Measurements from ENCODE around the gene CLEC7A. TPM values are rescaled to one million over a fixed set of nuclear protein-coding genes. Genes with fewer than 3 reads are reported as not detected.
A peak's percentile ranks its signal among the peaks of the same experiment; 100 is the strongest.

The CLEC7A gene
- total RNA-seq, 1 donor from 2014 or later, result 79.5 TPM

DNA sequence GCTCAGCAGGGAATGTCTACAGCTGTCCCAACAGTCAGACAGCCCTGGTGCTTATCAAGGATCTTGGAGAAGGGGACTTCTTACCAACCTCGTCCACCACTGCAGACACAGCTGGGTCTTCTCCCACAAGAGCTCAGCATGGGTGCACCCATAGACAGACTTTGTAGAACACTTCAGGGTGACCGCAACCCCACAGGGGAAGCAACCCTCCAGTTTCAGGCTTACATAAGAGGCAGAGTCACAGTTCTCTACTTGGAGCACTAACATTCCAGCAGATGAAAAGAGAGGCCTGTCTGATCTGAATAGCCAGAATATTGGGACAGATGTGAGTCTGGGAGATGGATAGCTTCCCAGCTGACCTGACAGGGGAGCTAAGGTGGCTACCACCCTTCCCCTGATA, 27.7 kb downstream of the CLEC7A start:
- H3K27me3 ChIP-seq (ENCODE audit: low read depth), result no peaks in the 10 kb centered on the region
- DNase-seq, result no peak
- H3K4me1 ChIP-seq, result peaks cover 27% of the 10 kb centered on the region
- H3K36me3 ChIP-seq, result no peaks in the 10 kb centered on the region
- no peak overlapping the region for H3K4me3 ChIP-seq
- H3K9me3 ChIP-seq, result no peaks in the 10 kb centered on the region
- TF ChIP-seq, protein P1, sequence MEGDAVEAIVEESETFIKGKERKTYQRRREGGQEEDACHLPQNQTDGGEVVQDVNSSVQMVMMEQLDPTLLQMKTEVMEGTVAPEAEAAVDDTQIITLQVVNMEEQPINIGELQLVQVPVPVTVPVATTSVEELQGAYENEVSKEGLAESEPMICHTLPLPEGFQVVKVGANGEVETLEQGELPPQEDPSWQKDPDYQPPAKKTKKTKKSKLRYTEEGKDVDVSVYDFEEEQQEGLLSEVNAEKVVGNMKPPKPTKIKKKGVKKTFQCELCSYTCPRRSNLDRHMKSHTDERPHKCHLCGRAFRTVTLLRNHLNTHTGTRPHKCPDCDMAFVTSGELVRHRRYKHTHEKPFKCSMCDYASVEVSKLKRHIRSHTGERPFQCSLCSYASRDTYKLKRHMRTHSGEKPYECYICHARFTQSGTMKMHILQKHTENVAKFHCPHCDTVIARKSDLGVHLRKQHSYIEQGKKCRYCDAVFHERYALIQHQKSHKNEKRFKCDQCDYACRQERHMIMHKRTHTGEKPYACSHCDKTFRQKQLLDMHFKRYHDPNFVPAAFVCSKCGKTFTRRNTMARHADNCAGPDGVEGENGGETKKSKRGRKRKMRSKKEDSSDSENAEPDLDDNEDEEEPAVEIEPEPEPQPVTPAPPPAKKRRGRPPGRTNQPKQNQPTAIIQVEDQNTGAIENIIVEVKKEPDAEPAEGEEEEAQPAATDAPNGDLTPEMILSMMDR (IDR thresholded peaks at IDR 0.05), result no peak
- ATAC-seq, result peak; percentile 79 to 81
- intact Hi-C loops (cut with DNase I), result no loop called here
- no peak overlapping the region for H3K27ac ChIP-seq

DNA sequence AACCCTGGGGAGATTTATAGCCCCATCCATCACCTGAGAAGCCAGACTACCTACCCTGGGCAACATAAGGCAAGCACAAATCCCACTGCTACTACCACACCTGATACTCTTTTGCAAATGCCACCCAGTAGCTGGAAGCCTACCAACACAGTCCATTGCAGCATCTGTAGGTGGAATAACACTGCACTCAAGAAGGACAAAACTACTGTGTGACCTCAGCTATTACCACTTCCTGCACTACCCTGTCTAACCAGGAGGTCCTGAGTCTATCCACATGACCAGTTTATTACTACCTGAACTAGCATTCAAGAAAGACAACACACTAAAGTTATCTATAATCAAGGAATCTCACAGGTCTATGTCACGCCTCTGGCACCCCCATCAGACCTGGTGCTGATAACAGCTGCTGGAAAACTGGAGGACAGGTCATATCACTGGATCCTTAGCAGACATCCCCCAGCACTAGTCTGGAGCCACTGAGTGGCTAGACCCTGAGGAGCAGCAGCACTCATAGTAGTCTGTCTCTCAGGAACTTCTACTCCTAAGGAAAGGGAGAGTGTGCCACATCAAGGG, 28.3 kb downstream of the CLEC7A start:
- no peaks in the 10 kb centered on the region for H3K27me3 ChIP-seq (ENCODE audit: low read depth)
- no peaks in the 10 kb centered on the region for H3K9me3 ChIP-seq
- no peak overlapping the region for H3K4me3 ChIP-seq
- intact Hi-C loops (cut with DNase I), result no loop called here
- peaks cover 27% of the 10 kb centered on the region for H3K4me1 ChIP-seq
- TF ChIP-seq, protein P1 (IDR thresholded peaks at IDR 0.05), result no peak
- DNase-seq, result no peak
- ATAC-seq, result peak; percentile 28 to 43
- no peaks in the 10 kb centered on the region for H3K36me3 ChIP-seq
- no peak overlapping the region for H3K27ac ChIP-seq

DNA sequence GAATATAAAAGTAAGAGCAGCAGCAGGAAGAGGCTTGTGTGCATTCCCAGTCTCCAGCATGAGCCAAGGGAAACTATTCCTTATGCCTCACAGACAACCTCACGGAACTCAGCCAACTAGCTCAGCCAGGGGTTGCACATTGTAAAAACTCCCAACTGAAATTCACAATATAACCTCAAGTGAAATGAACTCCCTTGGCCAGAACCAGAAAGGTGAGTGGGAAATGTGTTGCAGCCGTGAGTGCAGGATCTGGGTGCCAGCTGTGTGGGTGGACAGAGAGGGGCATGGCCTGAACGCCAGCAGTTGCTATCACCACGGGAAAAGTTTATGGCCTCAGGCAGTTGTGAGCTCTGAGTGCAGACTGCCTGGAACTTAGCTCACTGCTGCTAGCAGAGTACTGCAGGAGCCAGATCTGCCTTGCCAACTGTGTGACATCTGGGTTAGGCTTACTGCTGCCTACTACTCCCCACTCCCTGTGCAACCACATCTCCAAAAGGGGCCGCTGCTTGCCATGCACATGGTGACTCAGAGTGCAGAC, 28.9 kb downstream of the CLEC7A start:
- Histone ChIP-seq H3K4me1 (peaks cover 27% of the 10 kb centered on the region), H3K9me3 (no peaks in the 10 kb centered on the region), H3K27me3 (ENCODE audit: low read depth) (no peaks in the 10 kb centered on the region), H3K27ac (no peak overlapping the region), H3K4me3 (no peak overlapping the region), H3K36me3 (no peaks in the 10 kb centered on the region)
- intact Hi-C loops (cut with DNase I), result no loop called here
- no peak for DNase-seq
- peak; percentile 28 to 56 for ATAC-seq
- TF ChIP-seq, protein P1 (IDR thresholded peaks at IDR 0.05), result no peak

DNA sequence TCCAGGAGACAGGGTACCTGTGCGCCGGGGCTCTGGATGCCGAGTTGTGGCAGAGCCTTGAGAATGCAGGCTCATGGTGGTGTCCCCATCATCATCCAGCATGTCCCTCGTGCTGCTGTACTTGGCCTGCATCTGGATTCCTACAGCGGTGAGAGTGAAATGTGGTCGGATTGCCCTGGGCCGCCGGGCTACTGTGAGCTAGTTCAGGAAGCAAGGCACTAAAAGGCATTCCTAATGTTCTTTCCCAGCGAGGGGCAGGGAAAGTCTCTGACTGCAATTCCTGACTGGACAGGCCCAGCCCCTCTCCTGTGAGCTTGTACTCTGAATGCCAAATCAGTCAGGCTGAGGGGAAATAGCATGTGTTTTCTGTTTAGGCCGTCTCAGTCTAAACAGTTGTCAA, 31.2 kb downstream of the CLEC7A start, which contains the start of gene CLEC1A:
Gene CLEC1A (minus strand): TSS at position 195 of the 400 bp plus-strand sequence. CDS start 63 bp downstream, at position 132.
- peak within 1 kb of the TSS; percentile 50 for H3K27ac ChIP-seq
- H3K4me3 ChIP-seq, result peak within 1 kb of the TSS; percentile 49
- no peaks in the 10 kb centered on the region for H3K27me3 ChIP-seq (ENCODE audit: low read depth)
- no peaks in the 10 kb centered on the region for H3K36me3 ChIP-seq
- H3K9me3 ChIP-seq, result no peaks in the 10 kb centered on the region
- DNase-seq (no peak), ATAC-seq (peak in 1 of 2 donors; percentile 44)
- TF ChIP-seq, protein P1 (IDR thresholded peaks at IDR 0.05), result no peak
- H3K4me1 ChIP-seq, result peaks cover 36% of the 10 kb centered on the region
- intact Hi-C loops (cut with DNase I), result no loop called here

DNA sequence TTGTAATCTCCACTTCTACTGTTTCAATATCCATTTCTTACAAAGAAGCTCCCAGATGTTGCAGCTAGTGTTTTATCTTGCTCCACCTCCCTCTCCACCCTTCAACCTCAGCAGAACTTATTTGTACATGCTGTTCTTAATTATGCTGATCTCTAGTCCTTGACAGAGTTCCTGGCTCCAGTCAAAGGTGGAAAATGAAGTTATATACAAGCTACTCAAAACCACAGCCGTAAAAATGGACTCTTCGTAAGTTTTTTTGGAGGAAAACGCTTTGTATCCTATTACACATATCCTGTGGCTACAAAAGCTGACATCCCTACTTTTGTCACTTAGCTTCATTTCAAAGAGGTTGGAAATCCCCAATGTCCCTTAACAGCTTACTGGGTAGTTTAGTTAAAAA, 32.5 kb downstream of the CLEC7A start:
- Histone ChIP-seq H3K4me1 (peaks cover 46% of the 10 kb centered on the region), H3K9me3 (no peaks in the 10 kb centered on the region), H3K36me3 (no peaks in the 10 kb centered on the region), H3K27me3 (ENCODE audit: low read depth) (no peaks in the 10 kb centered on the region), H3K27ac (peak overlapping the region; percentile 50), H3K4me3 (peak overlapping the region; percentile 49)
- TF ChIP-seq, protein P1 (IDR thresholded peaks at IDR 0.05), result no peak
- intact Hi-C loops (cut with DNase I), result no loop called here
- ATAC-seq, result no peak
- DNase-seq, result no peak
